Measurements from ENCODE around the gene POLR2C. TPM values are rescaled to one million over a fixed set of nuclear protein-coding genes. Genes with fewer than 3 reads are reported as not detected.

Gene POLR2C
- total RNA-seq, 2 donors from 2014 or later = 55.7 to 56.0 TPM

DNA sequence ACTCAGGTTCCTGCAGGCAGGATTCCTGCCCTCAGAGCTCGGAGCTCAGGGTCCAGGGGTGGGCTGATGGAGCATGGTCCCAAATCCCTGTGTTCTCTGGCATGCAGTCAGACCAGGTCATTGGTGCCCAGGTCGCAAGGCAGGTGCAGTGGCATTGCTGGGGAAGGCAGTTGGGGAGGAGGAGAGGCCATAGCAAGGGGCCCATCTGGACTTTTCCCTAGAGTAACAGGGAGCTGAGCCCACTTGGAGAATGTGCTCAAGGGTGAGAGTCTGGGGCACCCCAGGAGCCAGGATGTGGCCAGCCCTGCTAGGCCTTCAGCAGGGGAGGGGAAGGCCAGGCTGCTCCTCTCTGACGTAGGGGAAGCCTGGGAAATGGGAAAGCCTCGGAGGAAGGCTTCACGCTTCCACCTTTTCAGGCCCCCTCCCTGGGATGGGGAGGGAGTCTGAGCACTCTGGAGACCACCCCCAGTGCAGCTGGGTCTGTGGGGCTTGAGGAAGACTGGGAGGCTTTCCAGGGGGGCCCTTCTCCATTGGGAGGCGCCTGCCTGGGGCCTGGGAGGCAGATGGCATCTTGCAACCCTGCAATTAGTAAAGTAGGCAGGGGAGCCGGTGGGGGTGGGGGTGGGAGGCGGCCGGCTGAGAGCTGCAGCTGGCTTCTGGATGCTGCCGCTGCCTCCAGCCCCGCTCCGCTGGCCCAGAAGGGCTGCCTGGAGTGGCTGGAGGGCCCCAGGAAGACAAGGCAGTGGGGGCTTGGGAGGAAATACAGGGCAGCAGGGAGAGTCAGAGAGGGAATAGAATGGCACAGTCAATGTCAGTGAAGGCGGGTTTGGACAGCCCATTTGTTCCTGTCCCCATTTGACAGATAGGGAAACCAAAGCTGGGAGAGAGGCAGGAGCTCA, 44.9 kb downstream of the POLR2C start:
- TF ChIP-seq, protein P1, sequence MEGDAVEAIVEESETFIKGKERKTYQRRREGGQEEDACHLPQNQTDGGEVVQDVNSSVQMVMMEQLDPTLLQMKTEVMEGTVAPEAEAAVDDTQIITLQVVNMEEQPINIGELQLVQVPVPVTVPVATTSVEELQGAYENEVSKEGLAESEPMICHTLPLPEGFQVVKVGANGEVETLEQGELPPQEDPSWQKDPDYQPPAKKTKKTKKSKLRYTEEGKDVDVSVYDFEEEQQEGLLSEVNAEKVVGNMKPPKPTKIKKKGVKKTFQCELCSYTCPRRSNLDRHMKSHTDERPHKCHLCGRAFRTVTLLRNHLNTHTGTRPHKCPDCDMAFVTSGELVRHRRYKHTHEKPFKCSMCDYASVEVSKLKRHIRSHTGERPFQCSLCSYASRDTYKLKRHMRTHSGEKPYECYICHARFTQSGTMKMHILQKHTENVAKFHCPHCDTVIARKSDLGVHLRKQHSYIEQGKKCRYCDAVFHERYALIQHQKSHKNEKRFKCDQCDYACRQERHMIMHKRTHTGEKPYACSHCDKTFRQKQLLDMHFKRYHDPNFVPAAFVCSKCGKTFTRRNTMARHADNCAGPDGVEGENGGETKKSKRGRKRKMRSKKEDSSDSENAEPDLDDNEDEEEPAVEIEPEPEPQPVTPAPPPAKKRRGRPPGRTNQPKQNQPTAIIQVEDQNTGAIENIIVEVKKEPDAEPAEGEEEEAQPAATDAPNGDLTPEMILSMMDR (IDR thresholded peaks at IDR 0.05) = no peak
- Histone ChIP-seq H3K36me3 (no peaks in the 10 kb centered on the region), H3K4me1 (no peaks in the 10 kb centered on the region), H3K4me3 (no peak overlapping the region), H3K9me3 (no peaks in the 10 kb centered on the region), H3K9ac (ENCODE audit: low read depth in 2 of 2, low read length in 2 of 2) (no peak overlapping the region), H3K27ac (no peak overlapping the region), H3K27me3 (no peaks in the 10 kb centered on the region)
- intact Hi-C loops (cut with DNase I) = no loop called here
- no peak for DNase-seq

DNA sequence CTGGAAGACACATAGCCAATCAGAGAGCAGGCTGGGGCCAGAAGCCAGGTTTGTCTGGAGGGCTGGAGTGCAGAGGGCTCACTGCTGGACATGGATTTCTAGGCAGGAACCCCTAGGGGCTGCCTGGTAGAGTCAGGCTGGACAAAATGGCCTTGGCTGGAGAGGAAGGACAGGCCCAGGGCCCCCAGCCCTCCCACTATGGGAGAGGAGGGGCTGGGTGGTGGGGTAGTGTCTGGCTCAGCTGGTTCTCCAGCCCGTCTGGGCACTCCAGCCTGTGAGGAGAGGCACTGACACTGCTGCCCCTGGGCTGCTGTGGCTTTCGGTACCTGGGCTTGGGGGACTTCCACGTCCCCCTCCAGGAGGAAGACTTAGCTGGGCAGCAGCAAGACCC, 45.6 kb downstream of the POLR2C start:
- Histone ChIP-seq H3K27ac (no peak overlapping the region), H3K4me3 (no peak overlapping the region), H3K27me3 (no peaks in the 10 kb centered on the region), H3K9ac (ENCODE audit: low read depth in 2 of 2, low read length in 2 of 2) (no peak overlapping the region), H3K9me3 (no peaks in the 10 kb centered on the region), H3K4me1 (no peaks in the 10 kb centered on the region), H3K36me3 (no peaks in the 10 kb centered on the region)
- DNase-seq = no peak
- intact Hi-C loops (cut with DNase I) = no loop called here
- TF ChIP-seq, protein P1 (IDR thresholded peaks at IDR 0.05) = no peak

DNA sequence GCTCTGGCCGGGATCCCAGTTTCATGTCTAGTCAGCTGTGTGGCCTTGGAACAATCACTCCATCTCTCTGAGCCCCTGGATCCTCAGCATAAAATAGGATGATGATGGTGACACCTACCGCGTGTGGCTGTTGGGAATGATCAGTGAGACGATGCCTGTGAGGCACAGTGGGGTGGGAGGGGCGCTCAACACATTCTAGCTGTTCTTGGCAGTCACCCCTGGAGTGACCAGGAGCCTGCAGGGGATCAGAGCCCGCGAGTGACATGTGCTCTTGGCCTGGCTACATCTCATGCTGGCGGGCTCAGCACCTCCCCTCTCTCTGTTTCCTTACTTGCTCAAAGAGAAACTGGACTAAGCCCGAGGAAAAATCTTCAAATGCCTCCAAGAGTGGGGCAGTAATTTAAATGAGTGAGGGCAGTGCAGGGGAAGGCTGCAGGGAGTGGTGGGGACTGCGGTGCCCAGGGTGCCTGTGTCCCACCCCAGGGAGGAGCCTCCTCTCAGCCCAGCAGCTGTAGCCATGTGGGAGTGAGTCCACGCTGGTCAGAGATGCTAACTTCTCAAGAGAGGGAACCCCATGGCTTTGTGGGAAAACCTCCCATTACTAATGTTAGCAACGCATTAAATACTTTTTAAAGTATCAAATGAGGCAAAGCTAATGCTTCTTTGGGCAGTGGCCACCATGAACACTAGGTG, 46.9 kb downstream of the POLR2C start:
- no peak for DNase-seq
- no peaks in the 10 kb centered on the region for H3K36me3 ChIP-seq
- no peak overlapping the region for H3K9ac ChIP-seq (ENCODE audit: low read depth in 2 of 2, low read length in 2 of 2)
- H3K9me3 ChIP-seq = no peaks in the 10 kb centered on the region
- TF ChIP-seq, protein P1 (IDR thresholded peaks at IDR 0.05) = no peak
- H3K27ac ChIP-seq = no peak overlapping the region
- no peaks in the 10 kb centered on the region for H3K4me1 ChIP-seq
- H3K27me3 ChIP-seq = no peaks in the 10 kb centered on the region
- no peak overlapping the region for H3K4me3 ChIP-seq
- intact Hi-C loops (cut with DNase I) = no loop called here

DNA sequence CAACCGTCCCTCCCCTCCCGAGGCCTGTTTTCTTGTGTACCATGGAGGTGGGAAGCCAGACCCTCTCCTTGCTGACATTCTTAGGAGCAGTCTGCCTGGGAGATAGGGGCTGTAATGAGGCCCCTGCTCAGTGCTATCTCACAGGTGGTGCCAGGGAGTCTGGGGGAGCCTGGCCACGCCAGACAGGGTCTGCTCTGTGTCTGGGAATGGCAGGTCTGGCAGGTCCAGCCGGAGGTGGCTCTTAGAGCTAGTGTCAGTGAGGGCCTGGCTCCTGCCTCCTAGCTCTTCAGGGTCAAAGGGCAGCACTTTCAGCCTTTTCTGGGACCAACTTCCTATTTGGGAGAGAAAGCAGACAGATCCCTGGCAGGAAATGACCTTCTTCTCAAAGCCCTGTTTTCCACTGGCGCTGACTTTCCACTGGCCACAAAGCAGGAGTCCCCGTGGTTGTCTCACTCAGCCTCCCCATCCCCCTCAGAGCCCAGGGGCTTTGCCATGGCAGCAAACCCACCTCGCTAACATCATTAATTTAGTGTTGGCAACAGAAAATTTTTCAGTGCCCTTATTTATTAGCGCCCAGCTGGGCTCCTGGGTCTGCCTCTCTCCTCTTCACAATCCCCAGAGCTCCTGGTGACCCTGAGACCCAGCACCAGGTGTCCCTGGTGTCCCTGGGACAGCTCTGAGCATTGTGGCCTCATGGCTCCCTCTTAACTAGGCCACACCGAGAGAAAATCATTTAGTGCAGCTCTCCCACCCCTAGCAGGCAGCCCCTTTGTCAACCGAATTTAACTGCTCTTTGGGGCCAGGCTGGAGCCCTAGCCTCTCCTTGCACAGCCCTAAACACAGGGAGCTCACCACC, 47.8 kb downstream of the POLR2C start:
- Histone ChIP-seq H3K9me3 (no peaks in the 10 kb centered on the region), H3K36me3 (no peaks in the 10 kb centered on the region), H3K9ac (ENCODE audit: low read depth in 2 of 2, low read length in 2 of 2) (no peak overlapping the region), H3K4me3 (no peak overlapping the region), H3K4me1 (no peaks in the 10 kb centered on the region), H3K27me3 (no peaks in the 10 kb centered on the region), H3K27ac (no peak overlapping the region)
- DNase-seq = no peak
- TF ChIP-seq, protein P1 (IDR thresholded peaks at IDR 0.05) = no peak
- intact Hi-C loops (cut with DNase I) = no loop called here

DNA sequence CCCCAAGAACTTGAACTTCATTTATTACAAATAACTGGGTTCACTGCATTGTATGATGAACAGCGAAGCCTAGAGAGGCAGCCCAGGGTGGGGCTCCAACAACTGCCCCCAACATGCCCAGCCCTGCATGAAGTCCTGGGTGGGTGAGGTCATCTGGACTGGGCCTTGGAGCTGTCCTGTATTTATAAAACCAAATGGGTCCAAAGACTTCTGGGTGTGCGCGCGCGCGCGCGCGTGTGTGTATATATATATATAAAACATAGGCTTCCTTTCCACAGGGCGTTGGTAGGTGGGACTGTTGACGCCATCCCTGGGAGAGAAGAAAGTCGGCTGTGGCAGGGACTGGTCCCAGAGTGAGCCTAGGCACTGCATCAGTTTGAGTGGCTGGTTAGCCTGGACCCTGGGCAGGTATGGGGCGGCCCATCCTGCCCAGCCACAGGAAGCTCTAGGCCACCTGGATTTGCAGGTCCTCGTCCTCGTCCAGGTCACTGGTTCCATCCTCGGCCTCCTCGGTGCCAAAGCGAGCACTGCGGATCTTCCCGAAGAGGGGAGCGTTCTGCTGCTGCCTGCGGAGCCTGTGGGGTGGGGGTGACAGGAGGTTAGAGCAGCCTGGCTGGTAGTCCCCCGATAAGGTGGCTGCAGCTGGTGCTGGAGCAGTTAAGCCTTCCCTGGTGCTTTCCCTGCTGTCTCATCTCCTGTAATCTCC, 50.0 kb downstream of the POLR2C start:
- Histone ChIP-seq H3K9me3 (no peaks in the 10 kb centered on the region), H3K9ac (ENCODE audit: low read depth in 2 of 2, low read length in 2 of 2) (no peak overlapping the region), H3K27me3 (no peaks in the 10 kb centered on the region), H3K4me1 (no peaks in the 10 kb centered on the region), H3K36me3 (no peaks in the 10 kb centered on the region), H3K27ac (peak overlapping the region; percentile 33), H3K4me3 (no peak overlapping the region)
- DNase-seq = no peak
- intact Hi-C loops (cut with DNase I) = no loop called here
- TF ChIP-seq, protein P1 (IDR thresholded peaks at IDR 0.05) = no peak

Data from colonic mucosa (tissue), 4 donors.